PFSK-1 (cell line): ENCODE data around the gene NTSR2.

ENCODE experiments used
- FOXP2 ChIP-seq: optimal IDR thresholded peaks from 2 replicates; pipeline ENCODE3; 2011; ENCODE audit warnings: borderline replicate concordance, control low read depth, inconsistent platforms; ENCODE audit not compliant: insufficient read depth; ENCODE audit errors: extremely low read length, extremely low read depth
- POLR2AphosphoS5 ChIP-seq: IDR thresholded peaks from 2 replicates; pipeline ENCODE4 v1.6.1; 2012; ENCODE audit warnings: low read depth, mild to moderate bottlenecking, control low read depth, low read length, moderate library complexity
- SIN3A ChIP-seq: IDR thresholded peaks from 2 replicates; pipeline ENCODE4 v1.6.1; 2012; ENCODE audit warnings: mild to moderate bottlenecking, low read length, moderate library complexity, borderline replicate concordance; ENCODE audit not compliant: insufficient read depth
- TAF1 ChIP-seq: IDR thresholded peaks from 2 replicates; pipeline ENCODE4 v1.6.1; 2012; ENCODE audit warnings: low read length, control low read depth, borderline replicate concordance; ENCODE audit not compliant: insufficient read depth

- TF ChIP-seq SIN3A (no peak), POLR2AphosphoS5 (no peak), FOXP2 (no peak), TAF1 (no peak)
Measured at GRCh38 chr2:11617984-11618707, 51.8 kb downstream of the NTSR2 start.
